HG03135 (cell line): Measurements from ENCODE around the gene KIF1A.

Source experiments
- ATAC-seq: cut with Tn5 transposase; IDR thresholded peaks from one replicate; pipeline ENCODE4 v1.9.1; 2021; ENCODE audit warnings: mild to moderate bottlenecking, moderate library complexity; ENCODE audit not compliant: unreplicated experiment

The KIF1A gene

GRCh38 chr2:240821429-240821778 lies 1.4 kb upstream of the KIF1A start:
- no peak for ATAC-seq

- ATAC-seq: no peak
Measured at GRCh38 chr2:240820607-240821428, 799 bp upstream of the KIF1A start.

- ATAC-seq: no peak
Measured at GRCh38 chr2:240819126-240819857, 727 bp downstream of the KIF1A start.

GRCh38 chr2:240818293-240819125 lies 1.5 kb downstream of the KIF1A start:
- no peak for ATAC-seq

GRCh38 chr2:240817496-240818292 lies 2.3 kb downstream of the KIF1A start:
- ATAC-seq: no peak

- ATAC-seq: no peak
Measured at GRCh38 chr2:240816584-240817495, 3.2 kb downstream of the KIF1A start.

GRCh38 chr2:240815761-240816583 lies 4.0 kb downstream of the KIF1A start:
- no peak for ATAC-seq

GRCh38 chr2:240814946-240815760 lies 4.9 kb downstream of the KIF1A start:
- no peak for ATAC-seq

- no peak for ATAC-seq
Measured at GRCh38 chr2:240814280-240814679, 5.7 kb downstream of the KIF1A start.

- ATAC-seq: no peak
Measured at GRCh38 chr2:240813231-240813921, 6.6 kb downstream of the KIF1A start.

- ATAC-seq: no peak
Measured at GRCh38 chr2:240812721-240813120, 7.3 kb downstream of the KIF1A start.

GRCh38 chr2:240812301-240812680 lies 7.7 kb downstream of the KIF1A start:
- no peak for ATAC-seq

GRCh38 chr2:240811346-240812300 lies 8.4 kb downstream of the KIF1A start:
- no peak for ATAC-seq

GRCh38 chr2:240810621-240811020 lies 9.4 kb downstream of the KIF1A start:
- no peak for ATAC-seq

GRCh38 chr2:240810199-240810598 lies 9.8 kb downstream of the KIF1A start:
- ATAC-seq: no peak

GRCh38 chr2:240809276-240809675 lies 10.7 kb downstream of the KIF1A start:
- no peak for ATAC-seq
